Lower leg skin (tissue), 4 donors: ENCODE data around the gene CCDC91. TPM values are rescaled to one million over a fixed set of nuclear protein-coding genes. Genes with fewer than 3 reads are reported as not detected.

ENCODE experiments used
- DNase-seq, 2 donors: peaks; one replicate each; pipeline ENCODE4 v3.0.0-alpha.2; 2019; ENCODE audit warnings: low spot score in 2 of 2
- H3K4me3 ChIP-seq: fragments of 200-600 bp; sonication (generic); 2 replicates; pipeline ENCODE4 v1.5.1; 2017; ENCODE audit warnings: mild to moderate bottlenecking, low read depth; ENCODE audit not compliant: poor library complexity, severe bottlenecking
- POLR2A ChIP-seq, 2 donors: fragments of 450-650 bp; IDR thresholded peaks; one replicate each; pipeline ENCODE4 v1.6.1; 2016 to 2017; ENCODE audit warnings: antibody characterized with exemption in 2 of 2, mild to moderate bottlenecking in 1 of 2, moderate library complexity in 1 of 2
- WGBS, 2 donors: methylation state at CpG; one replicate each; pipeline ENCODE4 v1.1.5; 2018; 5-methylcytosine and 5-hydroxymethylcytosine counted together
- intact Hi-C: fragments of 100-400 bp; cut with DNase I; formaldehyde crosslinking; loops from one replicate; pipeline ENCODE4 v1.15.0; 2023; ENCODE audit warnings: low total_unique reads
- total RNA-seq, 4 donors: library from RNA; depleted of rRNA; stranded (reverse); fragments of >200 nt; gene quantifications; one replicate each; pipeline ENCODE4 v1.1.0, GENCODE V29; 2016
- TF ChIP-seq, protein P1 (sequence below), 3 donors: fragments of 450-650 bp; IDR thresholded peaks; one replicate each; pipeline ENCODE4 v1.5.1; 2016; ENCODE audit warnings: antibody characterized with exemption in 3 of 3, mild to moderate bottlenecking in 3 of 3, moderate library complexity in 2 of 3

CCDC91 gene
- total RNA-seq, 4 donors from 2014 or later, result 13.8 to 31.0 (median 23.3) TPM

DNA sequence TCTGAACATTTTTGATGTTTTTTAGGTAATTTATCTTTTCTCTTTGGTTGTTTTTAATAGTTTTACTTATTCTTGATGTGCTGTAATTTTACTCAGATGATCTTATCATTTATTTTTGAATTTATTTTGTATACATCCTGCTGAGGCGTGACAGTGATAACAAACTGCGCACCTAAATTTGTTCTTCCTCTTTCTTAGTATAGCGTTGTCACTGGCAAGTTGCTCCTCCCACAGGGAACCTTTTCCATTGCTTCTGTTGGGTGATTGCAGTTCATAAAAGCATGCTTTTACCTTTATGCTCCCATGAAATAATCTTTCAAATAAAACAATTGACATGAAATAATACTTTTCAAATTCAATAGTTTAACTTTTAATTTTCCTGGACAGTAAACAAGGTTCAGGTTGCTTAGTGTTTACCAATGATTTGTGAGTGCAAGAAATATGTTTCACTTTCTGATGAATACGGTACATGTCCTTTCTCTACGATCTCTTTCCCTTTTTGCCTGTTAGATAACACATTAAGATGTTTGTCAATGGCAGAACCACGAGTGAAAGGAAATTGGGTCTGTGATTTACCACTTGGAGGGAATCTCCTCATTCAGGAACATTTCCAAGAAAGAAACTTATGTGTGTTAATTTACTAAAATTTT lies 223.3 kb downstream of the CCDC91 start:
- TF ChIP-seq, protein P1, sequence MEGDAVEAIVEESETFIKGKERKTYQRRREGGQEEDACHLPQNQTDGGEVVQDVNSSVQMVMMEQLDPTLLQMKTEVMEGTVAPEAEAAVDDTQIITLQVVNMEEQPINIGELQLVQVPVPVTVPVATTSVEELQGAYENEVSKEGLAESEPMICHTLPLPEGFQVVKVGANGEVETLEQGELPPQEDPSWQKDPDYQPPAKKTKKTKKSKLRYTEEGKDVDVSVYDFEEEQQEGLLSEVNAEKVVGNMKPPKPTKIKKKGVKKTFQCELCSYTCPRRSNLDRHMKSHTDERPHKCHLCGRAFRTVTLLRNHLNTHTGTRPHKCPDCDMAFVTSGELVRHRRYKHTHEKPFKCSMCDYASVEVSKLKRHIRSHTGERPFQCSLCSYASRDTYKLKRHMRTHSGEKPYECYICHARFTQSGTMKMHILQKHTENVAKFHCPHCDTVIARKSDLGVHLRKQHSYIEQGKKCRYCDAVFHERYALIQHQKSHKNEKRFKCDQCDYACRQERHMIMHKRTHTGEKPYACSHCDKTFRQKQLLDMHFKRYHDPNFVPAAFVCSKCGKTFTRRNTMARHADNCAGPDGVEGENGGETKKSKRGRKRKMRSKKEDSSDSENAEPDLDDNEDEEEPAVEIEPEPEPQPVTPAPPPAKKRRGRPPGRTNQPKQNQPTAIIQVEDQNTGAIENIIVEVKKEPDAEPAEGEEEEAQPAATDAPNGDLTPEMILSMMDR (IDR thresholded peaks at IDR 0.05), result no peak
- no peak overlapping the region for H3K4me3 ChIP-seq
- no peak for DNase-seq
- WGBS, 2 donors, result 93 to 94% methylated on average over 6 of the region's 6 CpGs
- intact Hi-C loops, result no loop called here

DNA sequence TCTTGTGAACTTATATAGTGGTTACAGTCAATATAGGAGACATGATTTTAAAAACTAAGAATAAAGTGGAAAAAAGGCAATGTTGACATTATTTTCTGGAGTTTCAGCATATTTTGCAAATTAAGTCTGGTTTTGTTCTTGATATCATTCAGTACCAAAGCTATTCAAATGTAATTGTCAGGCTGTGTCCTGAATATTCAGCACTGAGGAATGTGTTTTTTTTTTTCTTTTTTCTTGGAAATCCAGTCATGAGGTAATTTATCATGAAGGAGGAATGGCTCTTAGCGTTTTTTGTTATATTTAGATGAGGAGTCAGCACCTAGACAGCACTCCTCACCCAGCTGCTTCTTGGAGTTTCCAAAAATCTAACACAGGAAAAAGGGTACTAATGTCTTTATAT lies 225.5 kb downstream of the CCDC91 start:
- WGBS, 2 donors, result 24 to 40% methylated on average over 1 of the region's 1 CpG
- no peak for TF ChIP-seq POLR2A (IDR thresholded peaks at IDR 0.05)
- TF ChIP-seq, protein P1 (IDR thresholded peaks at IDR 0.05), result no peak
- no peak for DNase-seq

DNA sequence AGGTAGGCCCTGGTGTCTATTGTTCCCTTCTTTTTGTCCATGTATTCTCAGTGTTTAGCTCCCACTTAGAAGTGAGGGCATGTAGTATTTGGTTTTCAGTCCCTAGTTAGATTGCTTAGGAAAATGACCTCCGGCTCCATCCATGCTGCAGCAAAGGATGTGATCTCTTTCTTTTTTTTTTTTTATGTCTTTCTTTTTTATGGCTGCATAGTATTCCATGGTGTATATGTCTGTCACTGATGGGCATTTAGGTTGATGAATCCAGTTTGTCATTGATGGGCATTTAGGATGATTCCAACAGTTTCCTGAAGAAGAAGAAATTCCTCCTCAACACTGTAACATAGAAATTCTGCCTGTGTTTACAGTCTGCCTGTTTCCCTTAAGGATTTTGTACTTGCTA lies 231.1 kb downstream of the CCDC91 start:
- intact Hi-C loops, result no loop called here
- TF ChIP-seq POLR2A (IDR thresholded peaks at IDR 0.05), result no peak
- TF ChIP-seq, protein P1 (IDR thresholded peaks at IDR 0.05), result no peak
- no peak overlapping the region for H3K4me3 ChIP-seq
- no peak for DNase-seq
- WGBS, 2 donors, result 100% methylated on average over 1 of the region's 1 CpG

More for the DNA sequence above, 225.5 kb downstream of the CCDC91 start:
- intact Hi-C loops, result no loop called here
- no peak overlapping the region for H3K4me3 ChIP-seq

DNA sequence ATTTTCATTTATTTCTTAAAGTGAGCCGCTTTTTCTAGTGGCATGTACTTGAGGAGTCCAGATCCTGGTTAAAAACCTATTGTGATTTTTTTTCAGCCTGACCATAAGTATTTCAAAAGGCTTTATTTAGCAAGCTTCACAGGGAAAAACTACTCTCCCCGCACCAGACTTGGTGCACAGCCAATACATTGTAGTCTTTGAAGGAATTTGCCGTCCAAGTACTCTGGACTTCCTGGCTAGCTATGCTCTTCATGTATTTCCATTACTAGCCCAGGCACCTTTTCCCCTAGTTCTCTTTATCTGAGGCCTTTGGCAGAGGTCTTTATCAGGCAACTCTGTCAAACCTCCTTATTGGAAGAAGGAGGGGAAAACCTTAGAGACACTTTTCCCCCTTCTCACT lies 234.7 kb downstream of the CCDC91 start:
- intact Hi-C loops, result no loop called here
- no peak for DNase-seq
- WGBS, 2 donors, result 75% methylated on average over 3 of the region's 3 CpGs
- no peak overlapping the region for H3K4me3 ChIP-seq
- TF ChIP-seq, protein P1 (IDR thresholded peaks at IDR 0.05), result no peak
- no peak for TF ChIP-seq POLR2A (IDR thresholded peaks at IDR 0.05)

DNA sequence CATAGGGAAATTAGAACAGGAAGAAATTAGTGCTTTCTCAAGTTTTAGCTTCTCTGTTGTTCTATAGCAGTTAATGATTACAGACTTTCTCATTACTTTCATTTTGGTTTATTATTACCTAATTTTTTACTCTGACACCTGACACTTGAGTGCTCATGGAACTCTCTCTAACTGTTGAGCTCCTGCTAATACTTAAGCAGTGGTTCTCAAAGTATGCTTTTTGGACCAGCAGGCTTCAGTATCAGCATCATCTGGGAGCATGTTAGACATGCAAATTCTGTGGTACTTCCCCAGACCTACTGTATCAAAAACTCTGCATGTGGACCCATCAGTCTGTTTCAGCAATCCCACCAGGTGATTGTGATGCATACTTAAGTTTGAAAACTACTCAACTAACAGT lies 235.3 kb downstream of the CCDC91 start:
- no peak overlapping the region for H3K4me3 ChIP-seq
- no peak for TF ChIP-seq POLR2A (IDR thresholded peaks at IDR 0.05)
- TF ChIP-seq, protein P1 (IDR thresholded peaks at IDR 0.05), result no peak
- no peak for DNase-seq
- intact Hi-C loops, result no loop called here

DNA sequence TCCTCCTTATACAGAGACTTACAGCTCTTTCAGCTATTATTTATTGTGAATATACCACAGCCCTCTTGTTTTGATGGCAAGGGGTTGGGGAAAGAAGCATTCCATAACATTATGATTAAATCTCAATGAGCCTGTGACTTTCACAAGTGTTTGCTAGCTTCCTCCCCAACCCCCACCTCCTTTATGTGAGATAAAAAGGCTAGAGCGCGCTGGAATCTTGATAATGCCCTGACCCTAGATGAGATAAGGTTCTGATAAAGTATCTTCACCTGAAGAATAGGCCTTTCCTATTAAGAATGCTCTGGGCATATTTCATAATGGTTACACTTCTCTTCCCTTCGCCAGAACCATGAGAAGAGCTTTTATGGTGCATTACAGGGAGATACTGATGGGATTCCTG lies 236.8 kb downstream of the CCDC91 start:
- no peak for DNase-seq
- H3K4me3 ChIP-seq, result no peak overlapping the region
- intact Hi-C loops, result no loop called here
- TF ChIP-seq, protein P1 (IDR thresholded peaks at IDR 0.05), result no peak
- TF ChIP-seq POLR2A (IDR thresholded peaks at IDR 0.05), result no peak
- 88 to 97% methylated on average over 3 of the region's 3 CpGs for WGBS, 2 donors
